Heart left ventricle (tissue), 13 donors: ENCODE data around the gene ESYT3.

Source experiments
- POLR2A ChIP-seq, 2 donors: fragments of 450-650 bp; IDR thresholded peaks; one replicate each; pipeline ENCODE4 v1.6.1; 2017; ENCODE audit warnings: antibody characterized with exemption in 2 of 2, mild to moderate bottlenecking in 2 of 2, moderate library complexity in 2 of 2
- TF ChIP-seq, protein P1 (sequence below), 12 donors: fragments of 200-600 bp; sonication (generic) in 4 of 12; IDR thresholded peaks; one replicate each; pipeline versions ENCODE4 v1.5.0 to v1.8.0; 2018 to 2022; ENCODE audit warnings: antibody characterized with exemption in 12 of 12, mild to moderate bottlenecking in 5 of 12
- donor health status: ischemic (EF 13 %, LVEDD 7.1; RV severe dilation, severe dysfunction).
- donor health status: DM: no; HTN: yes; CAD: no.
- donor health status: DM: no; HTN: no; CAD: no.
- donor health status: ischemic (EF 25% LVEDD 6.9; RV normal size, moderate dysfunction).
- donor health status: ischemic (EF 25% LVEDD 5.7; RV mildly dilated, moderate dysfunction).
- donor health status: ischemic (EF 35%, LVEDD 5.7; RV mildly dilated, moderate dysfunction).
- donor health status: nonischemic (EF 11% LVEDD 7.7; RV severe dilation, severe dysfunction).
- donor health status: DM: yes; HTN: yes; CAD: no.
- donor health status: PGD.
- donor health status: ischemic (EF 29% LVEDD 5.4; RV normal size, mild dysfunction).
- donor health status: nonischemic (EF 23%, LVEDD 6.1; RV moderate dilation, normal function).

DNA sequence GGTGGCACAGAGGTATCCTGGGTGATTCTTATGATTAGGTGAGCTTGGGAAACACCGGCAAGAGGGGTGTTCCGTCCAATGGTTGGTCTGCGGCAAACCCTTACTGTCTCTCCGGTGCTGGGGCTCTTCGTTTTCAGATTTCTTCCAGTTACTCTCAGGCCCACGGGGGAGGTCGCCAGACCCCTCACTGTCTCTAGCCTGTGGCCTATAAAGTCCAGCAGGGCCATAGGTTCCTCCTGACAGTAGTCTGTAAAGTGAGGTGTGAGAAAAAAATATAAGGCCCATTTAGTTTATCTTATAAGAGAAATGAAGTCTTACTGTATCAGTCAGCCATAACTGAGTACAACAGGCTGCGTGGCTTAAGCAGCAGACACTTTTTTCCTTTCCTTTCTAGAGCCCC, 1.4 kb downstream of the ESYT3 start:
- TF ChIP-seq, protein P1, sequence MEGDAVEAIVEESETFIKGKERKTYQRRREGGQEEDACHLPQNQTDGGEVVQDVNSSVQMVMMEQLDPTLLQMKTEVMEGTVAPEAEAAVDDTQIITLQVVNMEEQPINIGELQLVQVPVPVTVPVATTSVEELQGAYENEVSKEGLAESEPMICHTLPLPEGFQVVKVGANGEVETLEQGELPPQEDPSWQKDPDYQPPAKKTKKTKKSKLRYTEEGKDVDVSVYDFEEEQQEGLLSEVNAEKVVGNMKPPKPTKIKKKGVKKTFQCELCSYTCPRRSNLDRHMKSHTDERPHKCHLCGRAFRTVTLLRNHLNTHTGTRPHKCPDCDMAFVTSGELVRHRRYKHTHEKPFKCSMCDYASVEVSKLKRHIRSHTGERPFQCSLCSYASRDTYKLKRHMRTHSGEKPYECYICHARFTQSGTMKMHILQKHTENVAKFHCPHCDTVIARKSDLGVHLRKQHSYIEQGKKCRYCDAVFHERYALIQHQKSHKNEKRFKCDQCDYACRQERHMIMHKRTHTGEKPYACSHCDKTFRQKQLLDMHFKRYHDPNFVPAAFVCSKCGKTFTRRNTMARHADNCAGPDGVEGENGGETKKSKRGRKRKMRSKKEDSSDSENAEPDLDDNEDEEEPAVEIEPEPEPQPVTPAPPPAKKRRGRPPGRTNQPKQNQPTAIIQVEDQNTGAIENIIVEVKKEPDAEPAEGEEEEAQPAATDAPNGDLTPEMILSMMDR (IDR thresholded peaks at IDR 0.05), result no peak
- TF ChIP-seq POLR2A (IDR thresholded peaks at IDR 0.05), result no peak
